GM19455 (cell line): Measurements from ENCODE around the gene NAXE.
"Not testable (repeated sequence)": the region's sequence is repeated elsewhere in the genome, so short reads cannot be mapped to it uniquely, and the experiment has no call there.

Experiments
- ATAC-seq: cut with Tn5 transposase; IDR thresholded peaks from one replicate; pipeline ENCODE4 v1.9.1; 2021; ENCODE audit not compliant: unreplicated experiment

NAXE gene

DNA sequence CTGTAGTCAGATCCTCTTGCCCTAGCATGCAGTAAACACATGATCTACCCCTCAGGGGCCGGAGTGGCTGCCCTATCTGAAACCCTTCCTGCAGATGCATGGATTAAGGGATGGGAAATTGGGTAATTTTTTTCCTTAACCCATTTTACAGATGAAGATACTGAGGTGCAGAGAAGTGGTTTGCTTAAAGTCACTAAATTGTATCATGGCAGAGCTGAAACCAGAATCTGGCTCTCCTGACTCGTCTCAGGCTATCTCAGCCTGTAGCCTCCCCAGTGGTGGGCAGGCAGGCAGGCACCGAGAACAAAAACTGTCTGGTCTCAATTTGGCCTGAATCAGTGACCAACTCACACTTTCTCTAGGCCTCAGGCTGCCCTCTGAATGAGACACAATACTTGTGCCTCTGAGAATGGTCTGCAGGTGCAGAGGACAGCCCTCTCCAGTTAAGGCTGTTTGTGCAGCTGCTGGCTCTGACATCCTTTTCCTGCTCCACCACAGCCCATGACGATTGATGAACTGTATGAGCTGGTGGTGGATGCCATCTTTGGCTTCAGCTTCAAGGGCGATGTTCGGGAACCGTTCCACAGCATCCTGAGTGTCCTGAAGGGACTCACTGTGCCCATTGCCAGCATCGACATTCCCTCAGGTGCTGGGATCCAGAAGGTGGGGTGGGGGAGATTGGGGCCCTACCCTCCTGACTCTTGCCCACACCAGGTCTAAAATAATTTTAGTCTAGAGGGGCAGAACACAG is 1.5 kb downstream of the NAXE start:
- ATAC-seq = no peak

DNA sequence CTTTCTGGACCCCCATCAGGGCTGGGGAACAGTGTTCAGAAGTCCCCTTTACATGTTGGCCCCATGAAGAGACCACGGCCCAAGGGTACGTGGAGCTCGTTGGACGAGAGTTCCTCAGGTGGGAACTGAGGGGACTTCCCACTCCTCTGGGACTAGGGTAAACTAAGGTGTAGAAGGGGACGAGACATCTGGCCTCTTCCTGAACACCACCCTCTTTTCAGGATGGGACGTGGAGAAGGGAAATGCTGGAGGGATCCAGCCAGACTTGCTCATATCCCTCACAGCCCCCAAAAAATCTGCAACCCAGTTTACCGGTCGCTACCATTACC is 2.0 kb downstream of the NAXE start:
- ATAC-seq = no peak

DNA sequence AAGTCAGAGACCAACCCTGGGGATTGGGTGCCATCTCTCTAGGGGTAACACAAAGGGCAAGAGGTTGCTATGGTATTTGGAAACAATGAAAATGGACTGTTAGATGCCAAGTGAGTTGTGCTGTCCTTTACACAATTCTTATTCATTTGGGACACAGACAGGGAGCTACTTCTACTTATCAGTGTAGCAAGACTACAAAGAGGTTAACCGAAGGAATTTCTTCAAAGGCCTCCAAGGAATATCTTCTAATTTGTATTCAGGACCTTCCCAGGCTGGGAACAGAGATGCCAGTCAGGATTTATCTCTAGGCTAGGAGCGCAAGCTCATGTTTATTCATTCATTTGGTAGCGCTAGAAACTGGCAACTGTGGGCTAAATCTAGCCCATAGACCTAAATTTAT is 2.6 kb downstream of the NAXE start:
- ATAC-seq = no peak

DNA sequence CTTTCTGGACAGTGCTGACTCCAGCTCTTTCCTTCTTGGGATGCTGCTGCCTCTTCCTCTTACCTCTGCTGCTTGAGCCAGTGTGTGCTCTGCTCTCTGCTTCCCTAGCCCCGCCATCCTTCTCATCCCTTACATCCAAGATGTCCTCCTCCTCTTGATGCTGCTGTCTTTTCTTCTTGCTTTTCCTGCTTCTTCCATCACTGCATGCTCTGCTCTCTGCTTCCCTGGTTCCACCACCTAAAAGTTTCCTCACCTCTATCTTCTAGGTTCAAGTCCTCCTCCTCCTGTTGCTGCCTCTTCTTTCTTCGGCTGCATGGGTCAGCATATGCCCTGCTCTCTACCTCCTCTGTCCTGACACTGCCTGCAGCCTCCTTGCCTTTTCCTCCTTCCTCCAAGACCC is 3.4 kb downstream of the NAXE start:
- ATAC-seq = no peak

GRCh38 chr1:156596426-156596825 is 4.8 kb downstream of the NAXE start:
- ATAC-seq = no peak

- no peak for ATAC-seq
Measured at GRCh38 chr1:156598125-156598524, 6.5 kb downstream of the NAXE start.

GRCh38 chr1:156598731-156599432 is 7.3 kb downstream of the NAXE start:
- no peak for ATAC-seq

- no peak for ATAC-seq
Measured at GRCh38 chr1:156599811-156600210, 8.2 kb downstream of the NAXE start.

GRCh38 chr1:156600733-156601121 is 9.2 kb downstream of the NAXE start:
- ATAC-seq = no peak

DNA sequence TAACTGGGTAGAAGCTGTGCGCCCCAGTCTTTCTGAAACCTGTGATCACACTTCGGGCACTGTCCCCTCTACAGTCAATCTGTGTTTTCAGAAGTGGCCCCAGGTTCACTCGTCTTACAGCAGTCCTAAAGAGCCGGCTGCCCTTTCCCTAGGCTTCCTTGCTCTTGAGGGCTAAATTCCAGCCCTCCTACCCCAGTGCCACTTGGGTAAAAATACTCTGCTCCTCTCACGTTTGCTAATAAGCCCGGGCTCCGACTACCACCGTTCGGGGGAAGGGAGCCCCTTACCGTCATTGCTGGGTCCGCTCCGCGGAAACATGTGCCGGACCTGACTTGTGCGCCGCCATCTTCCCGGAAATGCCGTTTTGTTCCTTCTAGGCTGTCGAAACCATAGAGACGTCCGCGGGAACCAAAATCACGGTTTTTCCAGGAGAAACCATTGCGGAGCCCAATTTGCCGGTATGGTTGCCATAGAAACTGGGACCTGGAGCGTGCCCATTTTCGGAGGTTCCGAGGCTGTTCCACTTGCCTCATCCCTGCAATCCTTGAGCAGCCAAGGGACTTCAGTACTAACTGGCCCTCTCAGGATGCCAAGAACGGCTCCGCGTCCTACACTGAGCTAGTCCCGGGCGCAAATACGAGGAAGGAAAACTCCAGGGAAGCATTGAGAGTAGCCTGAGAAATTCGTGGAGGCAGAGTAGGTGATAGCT is 9.7 kb downstream of the NAXE start, which contains the start of gene GPATCH4:
Gene GPATCH4, minus strand, starts transcription at position 358 of the 709 bp plus-strand sequence.
- peak; percentile 56 for ATAC-seq

DNA sequence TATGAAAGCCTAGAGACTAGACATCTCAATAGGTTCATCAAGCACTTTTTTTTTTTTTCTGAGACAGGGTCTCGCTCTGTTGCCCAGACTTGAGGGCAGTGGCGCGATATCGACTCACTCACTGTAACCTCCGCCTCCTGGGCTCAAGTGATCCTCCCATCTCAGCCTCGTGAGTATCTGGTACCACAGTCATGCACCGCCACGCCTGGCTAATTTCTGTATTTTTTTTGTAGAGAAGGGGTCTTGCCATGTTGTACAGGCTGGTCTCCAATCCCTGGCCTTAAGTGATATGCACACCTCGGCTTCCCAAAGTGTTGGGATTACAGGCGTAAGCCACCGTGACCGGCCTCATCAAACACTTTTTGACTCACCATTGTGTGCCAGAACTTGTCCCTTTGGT is 10.3 kb downstream of the NAXE start:
- no peak for ATAC-seq

DNA sequence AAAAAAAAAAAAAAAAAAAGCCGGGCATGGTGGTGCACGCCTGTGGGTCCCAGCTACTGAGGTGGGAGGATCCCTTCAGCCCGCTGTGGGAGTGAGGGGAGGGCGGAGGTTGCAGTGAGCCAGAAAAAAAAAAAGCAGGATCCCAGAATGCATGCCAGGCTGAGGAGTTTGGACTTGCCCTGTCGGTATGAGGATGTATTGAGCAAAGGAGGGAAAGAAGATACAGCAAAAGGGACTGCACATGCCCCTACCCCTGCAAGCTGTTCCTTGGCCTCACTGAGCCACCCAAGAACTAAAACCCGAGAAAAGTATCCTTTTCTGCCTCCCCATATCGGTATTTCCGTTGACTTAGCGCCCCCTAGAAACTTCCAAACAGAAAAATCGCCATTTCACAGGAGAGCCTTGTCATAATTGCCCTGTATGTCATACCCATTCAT is 11.0 kb downstream of the NAXE start:
- no peak for ATAC-seq

DNA sequence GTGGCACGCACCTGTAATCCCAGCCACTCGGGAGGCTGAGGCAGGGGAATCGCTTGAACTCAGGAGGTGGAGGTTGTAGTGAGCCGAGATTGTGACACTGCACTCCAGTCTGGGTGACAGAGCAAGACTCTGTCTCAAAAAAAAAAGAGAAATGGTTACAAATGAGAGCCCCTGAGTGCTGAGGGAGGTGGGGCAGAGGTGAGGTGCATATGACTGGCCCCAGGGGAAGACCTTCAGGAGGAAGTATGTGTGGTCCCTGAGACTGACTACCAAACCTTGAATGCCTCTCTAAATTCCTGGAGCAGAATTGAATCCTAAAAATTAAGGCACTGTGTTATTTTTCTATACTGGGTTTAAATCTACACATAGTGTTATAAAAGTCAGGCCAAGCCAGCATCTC is 15.8 kb downstream of the NAXE start:
- not testable (repeated sequence) for ATAC-seq

GRCh38 chr1:156608036-156608674 is 16.6 kb downstream of the NAXE start:
- peak; percentile 64 for ATAC-seq

DNA sequence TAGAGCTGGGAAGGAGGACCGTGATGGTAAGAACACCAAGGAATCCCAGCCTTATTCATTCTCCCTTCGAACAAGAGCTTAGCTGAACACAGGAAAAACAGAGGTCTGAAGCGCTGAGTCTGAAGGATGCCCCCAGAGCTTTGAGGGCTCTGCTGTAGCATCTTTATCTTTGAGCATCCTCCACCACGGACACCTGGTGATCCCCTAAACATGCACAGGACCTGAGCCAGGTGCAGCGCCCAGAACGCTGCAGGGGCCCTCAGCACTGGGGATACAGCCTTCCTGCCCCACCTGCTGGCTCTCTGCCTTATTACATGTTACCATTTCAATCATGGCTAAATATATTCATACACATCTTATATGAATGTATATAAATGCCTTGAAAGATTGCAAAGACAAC is 17.4 kb downstream of the NAXE start:
- peak; percentile 56 for ATAC-seq

DNA sequence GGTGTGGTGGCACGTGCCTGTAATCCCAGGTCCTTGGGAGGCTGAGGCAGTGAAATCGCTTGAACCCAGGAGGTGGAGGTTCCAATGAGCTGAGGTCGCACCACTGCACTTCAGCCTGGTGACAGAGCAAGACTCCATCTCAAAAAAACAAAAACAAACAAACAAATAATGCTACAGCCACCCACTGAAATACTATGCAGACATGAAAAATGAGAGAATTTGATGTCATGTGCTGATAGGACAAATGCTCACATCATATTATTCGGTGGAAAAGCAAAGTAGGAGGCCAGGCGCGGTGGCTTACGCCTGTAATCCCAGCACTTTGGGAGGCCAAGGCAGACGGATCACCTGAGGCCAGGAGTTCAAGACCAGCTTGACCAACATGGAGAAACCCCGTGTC is 18.5 kb downstream of the NAXE start:
- not testable (repeated sequence) for ATAC-seq

DNA sequence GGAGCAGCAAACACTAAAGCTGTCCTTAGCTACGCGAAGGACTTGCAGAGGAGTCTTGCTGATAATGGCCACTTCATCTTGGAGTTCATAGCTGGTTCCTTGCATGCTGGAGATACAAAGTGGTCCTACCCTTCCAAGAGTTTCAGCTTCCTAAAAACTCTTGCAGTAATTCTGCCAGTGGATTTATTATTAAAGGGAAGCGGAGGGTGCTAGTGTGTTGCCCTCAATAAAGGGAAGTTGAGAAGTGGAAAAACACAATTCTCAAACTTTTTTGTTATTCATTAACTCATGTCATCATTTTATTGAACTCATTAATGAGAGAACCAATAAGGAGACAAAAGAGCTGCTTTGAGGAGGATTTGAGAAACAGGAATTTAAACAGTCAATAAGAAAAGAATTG is 21.1 kb downstream of the NAXE start:
- ATAC-seq = no peak

GRCh38 chr1:156615946-156616345 is 24.4 kb downstream of the NAXE start:
- no peak for ATAC-seq

DNA sequence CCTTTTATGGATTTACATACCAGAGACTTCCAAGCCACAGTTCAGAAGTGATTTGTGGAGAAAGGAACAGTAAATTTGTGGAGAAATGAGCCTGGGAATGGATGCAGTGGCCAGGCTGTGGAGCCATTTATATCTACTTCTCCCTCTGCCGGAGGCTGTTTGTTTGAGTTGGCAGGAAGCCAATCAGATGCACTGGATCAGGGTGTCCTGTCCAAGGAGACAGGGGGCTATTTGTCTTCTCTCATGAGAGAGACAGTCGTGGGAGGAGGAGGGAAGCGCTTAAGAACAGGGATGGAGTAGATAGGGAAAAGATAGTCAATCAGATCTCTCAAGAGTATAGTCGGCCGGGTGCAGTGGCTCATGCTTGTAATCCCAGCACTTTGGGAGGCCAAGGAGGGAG is 24.9 kb downstream of the NAXE start:
- no peak for ATAC-seq

DNA sequence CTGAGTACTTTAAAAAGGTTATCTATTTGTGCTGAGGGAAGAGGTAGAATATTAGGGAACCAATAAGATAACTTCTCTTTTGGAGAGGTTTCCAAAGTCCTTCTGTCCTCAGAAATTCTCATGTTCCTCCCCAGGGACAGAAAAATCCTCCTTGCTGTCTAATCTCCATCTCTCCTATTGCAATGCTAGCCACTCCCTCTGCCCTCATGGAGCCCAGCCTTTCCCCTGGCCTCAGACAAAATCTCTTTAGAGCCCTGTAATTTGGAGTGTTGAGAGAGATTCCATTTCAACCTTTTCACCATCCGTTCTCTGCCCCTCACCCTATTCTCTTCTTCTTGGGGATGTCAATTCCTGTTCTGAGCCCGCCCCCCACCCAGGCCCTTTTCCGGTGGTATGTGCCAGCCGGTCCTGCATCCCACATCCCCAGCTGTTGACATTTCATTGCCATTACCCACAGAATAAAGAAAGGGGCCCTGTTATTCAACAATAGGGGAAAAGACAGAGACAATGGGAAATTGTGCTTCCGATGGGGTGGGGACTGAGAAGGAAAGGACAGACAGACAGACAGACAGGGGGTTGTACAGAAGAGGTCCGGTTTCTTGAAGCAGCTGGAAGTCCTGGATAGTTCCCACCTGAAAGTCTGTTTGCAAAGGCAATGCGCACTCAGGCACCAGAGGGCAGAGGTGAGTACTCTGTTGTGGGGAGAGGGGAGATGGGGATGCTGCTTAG is 27.4 kb downstream of the NAXE start, which contains the start of gene HAPLN2:
Gene HAPLN2, plus strand, starts transcription at position 563 of the 729 bp plus-strand sequence. CDS start 4,076 bp downstream, outside the sequence.
- no peak for ATAC-seq

DNA sequence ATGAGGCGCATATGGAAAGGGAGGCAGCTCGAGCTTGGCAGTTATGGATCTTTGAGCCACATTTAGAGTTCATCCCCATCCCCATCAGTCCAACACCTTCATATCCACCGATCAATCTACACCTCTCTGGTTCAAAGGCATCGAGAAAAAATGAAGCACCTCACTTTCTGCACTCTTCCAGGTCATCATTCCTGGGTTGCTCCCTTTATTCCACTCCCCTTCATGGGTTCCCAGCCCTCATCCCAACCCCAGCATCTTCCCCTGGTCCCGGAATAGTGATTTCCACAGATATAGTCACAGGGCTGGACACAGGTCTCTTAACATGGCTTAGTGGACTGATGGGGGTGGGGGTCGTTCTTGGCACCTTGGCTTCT is 28.0 kb downstream of the NAXE start:
- ATAC-seq = no peak
